Fibroblast of lung (primary cell): ENCODE data around the gene NAA30. TPM values are rescaled to one million over a fixed set of nuclear protein-coding genes. Genes with fewer than 3 reads are reported as not detected.

Source experiments
- DNase-seq, 2 donors: peaks; one replicate each; pipeline versions ENCODE4 v3.0.0 to v3.0.0-alpha.2; 2010; ENCODE audit warnings: low read depth in 2 of 2
- H2AFZ ChIP-seq: 2 replicates; pipeline ENCODE4 v1.5.1; 2012; ENCODE audit warnings: low read length, control low read depth, inconsistent platforms
- H3K27ac ChIP-seq: 2 replicates; pipeline ENCODE4 v1.5.1; 2011; ENCODE audit warnings: low read length, control low read depth; ENCODE audit not compliant: insufficient read depth
- H3K27me3 ChIP-seq: 2 replicates; pipeline ENCODE4 v1.5.1; 2011; ENCODE audit warnings: mild to moderate bottlenecking, low read length; ENCODE audit not compliant: control insufficient read depth, insufficient read depth
- H3K36me3 ChIP-seq: 2 replicates; pipeline ENCODE4 v1.5.1; 2011; ENCODE audit warnings: low read length; ENCODE audit not compliant: control insufficient read depth, insufficient read depth
- H3K4me1 ChIP-seq: 2 replicates; pipeline ENCODE4 v1.5.1; 2011; ENCODE audit warnings: low read length; ENCODE audit not compliant: control insufficient read depth, insufficient read depth; ENCODE audit errors: extremely low read depth
- H3K4me2 ChIP-seq: 2 replicates; pipeline ENCODE4 v1.5.1; 2011; ENCODE audit warnings: low read length, control low read depth; ENCODE audit not compliant: insufficient read depth; ENCODE audit errors: extremely low read depth
- H3K4me3 ChIP-seq, 4 experiments: fragments of 200-600 bp in 1 of 4; sonication (generic) in 1 of 4; replicated peaks in 1 of 4; 2 replicates each; pipeline ENCODE4 v1.5.1; 2011 to 2016; ENCODE audit warnings: low read length in 4 of 4, low read depth in 3 of 4, mild to moderate bottlenecking in 3 of 4, control low read depth in 2 of 4, inconsistent platforms in 1 of 4, mixed read lengths in 1 of 4; ENCODE audit not compliant: insufficient read depth in 1 of 4; ENCODE audit errors: control extremely low read depth in 1 of 4
- H3K79me2 ChIP-seq: 2 replicates; pipeline ENCODE4 v1.5.1; 2012; ENCODE audit warnings: mild to moderate bottlenecking, low read length, inconsistent platforms; ENCODE audit not compliant: control insufficient read depth, insufficient read depth
- H3K9ac ChIP-seq: 2 replicates; pipeline ENCODE4 v1.5.1; 2011; ENCODE audit warnings: mild to moderate bottlenecking, low read length, control low read depth; ENCODE audit not compliant: insufficient read depth
- H3K9me3 ChIP-seq: 2 replicates; pipeline ENCODE4 v1.5.1; 2012; ENCODE audit warnings: low read depth, low read length; ENCODE audit not compliant: control insufficient read depth, insufficient read depth
- H4K20me1 ChIP-seq: 2 replicates; pipeline ENCODE4 v1.5.1; 2011; ENCODE audit warnings: low read length; ENCODE audit not compliant: control insufficient read depth, insufficient read depth; ENCODE audit errors: extremely low read depth
- EZH2 ChIP-seq: IDR thresholded peaks from 2 replicates; pipeline ENCODE4 v1.5.1; 2012; ENCODE audit warnings: low read length, control low read depth, mild to moderate bottlenecking; ENCODE audit errors: missing control alignments
- polyA plus RNA-seq, 2 donors: library from polyadenylated mRNA; depleted of rRNA in 1 of 2; stranded (reverse) in 1 of 2; unstranded in 1 of 2; fragments of >200 nt; gene quantifications; 2 replicates each; pipeline ENCODE4 v1.2.1, GENCODE V29; 2011 to 2012; ENCODE audit warnings: missing spikeins in 1 of 2
- total RNA-seq: library from RNA; depleted of rRNA; stranded (reverse); fragments of >200 nt; gene quantifications from 2 replicates; pipeline ENCODE4 v1.2.1, GENCODE V29; 2014
- TF ChIP-seq, protein P1 (sequence below), 2 donors: IDR thresholded peaks in 1 of 2; conservative IDR thresholded peaks in 1 of 2; 1 replicate in 1 of 2; 2 replicates in 1 of 2; pipeline ENCODE4 v1.5.1; 2011 to 2012; ENCODE audit warnings: low read length in 2 of 2, control low read depth in 1 of 2, inconsistent platforms in 1 of 2, low read depth in 1 of 2, mild to moderate bottlenecking in 1 of 2

The NAA30 gene
- total and polyA plus RNA-seq, 2 donors (not counting 1 experiment from before 2014, with no cell fraction given) = 13.8 to 15.2 TPM

DNA sequence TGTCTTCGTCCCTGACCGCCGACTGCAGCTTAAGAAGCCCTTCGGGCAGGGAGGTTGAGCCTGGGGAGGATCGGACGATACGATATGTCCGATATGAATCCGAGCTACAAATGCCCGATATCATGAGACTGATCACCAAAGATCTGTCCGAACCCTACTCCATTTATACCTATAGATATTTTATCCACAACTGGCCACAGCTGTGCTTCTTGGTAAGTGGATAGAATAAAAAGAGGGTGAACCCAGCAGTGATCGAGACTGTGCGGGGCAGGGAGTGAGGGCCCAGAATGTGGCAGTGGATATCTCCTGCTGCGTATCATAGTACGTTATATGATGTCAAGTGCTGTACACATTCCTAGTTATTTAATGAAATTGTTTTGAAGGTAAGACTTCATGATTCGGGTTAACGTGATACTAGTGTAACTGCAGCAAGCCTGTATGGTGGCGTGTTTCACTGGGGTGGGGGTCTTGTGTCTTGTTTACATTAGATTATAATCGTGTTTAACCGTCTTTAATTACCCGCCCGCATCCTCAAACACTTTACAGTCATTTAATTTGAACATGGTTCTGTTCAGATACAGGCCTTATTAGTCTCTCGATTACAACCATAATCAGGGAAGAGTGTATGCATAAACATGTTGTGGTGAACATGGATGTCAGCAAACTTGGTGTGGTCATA is 1.3 kb downstream of the NAA30 start:
- no peak overlapping the region for H2AFZ ChIP-seq
- peaks cover 44% of the 10 kb centered on the region for H3K79me2 ChIP-seq

DNA sequence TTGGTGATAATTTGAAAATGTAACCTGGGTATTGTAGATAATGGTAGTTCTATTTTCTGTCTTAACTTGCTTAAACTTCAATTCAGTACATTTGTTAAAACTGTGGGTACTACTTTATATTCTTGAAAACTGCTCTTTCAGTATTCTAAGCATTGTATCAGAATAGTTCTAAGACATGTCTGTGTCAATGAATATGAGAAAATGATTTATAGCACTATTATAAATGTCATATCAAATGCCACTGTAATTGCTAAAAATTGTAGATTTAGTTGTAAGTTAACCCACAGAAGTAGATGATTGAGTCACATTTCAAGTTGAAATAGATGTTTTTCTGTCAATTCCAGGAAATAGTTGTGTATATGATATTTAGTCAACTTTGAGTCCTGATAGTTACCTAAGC is 2.4 kb downstream of the NAA30 start:
- H3K27ac ChIP-seq = no peak overlapping the region
- H3K9me3 ChIP-seq = no peaks in the 10 kb centered on the region
- no peak overlapping the region for H2AFZ ChIP-seq
- no peaks in the 10 kb centered on the region for H4K20me1 ChIP-seq
- TF ChIP-seq, protein P1, sequence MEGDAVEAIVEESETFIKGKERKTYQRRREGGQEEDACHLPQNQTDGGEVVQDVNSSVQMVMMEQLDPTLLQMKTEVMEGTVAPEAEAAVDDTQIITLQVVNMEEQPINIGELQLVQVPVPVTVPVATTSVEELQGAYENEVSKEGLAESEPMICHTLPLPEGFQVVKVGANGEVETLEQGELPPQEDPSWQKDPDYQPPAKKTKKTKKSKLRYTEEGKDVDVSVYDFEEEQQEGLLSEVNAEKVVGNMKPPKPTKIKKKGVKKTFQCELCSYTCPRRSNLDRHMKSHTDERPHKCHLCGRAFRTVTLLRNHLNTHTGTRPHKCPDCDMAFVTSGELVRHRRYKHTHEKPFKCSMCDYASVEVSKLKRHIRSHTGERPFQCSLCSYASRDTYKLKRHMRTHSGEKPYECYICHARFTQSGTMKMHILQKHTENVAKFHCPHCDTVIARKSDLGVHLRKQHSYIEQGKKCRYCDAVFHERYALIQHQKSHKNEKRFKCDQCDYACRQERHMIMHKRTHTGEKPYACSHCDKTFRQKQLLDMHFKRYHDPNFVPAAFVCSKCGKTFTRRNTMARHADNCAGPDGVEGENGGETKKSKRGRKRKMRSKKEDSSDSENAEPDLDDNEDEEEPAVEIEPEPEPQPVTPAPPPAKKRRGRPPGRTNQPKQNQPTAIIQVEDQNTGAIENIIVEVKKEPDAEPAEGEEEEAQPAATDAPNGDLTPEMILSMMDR (conservative IDR thresholded peaks at IDR 0.05 in 1 of 2, IDR thresholded peaks at IDR 0.05 in 1 of 2; ENCODE audit: low read depth in 1 of 2, low read length in 2 of 2) = no peak
- TF ChIP-seq EZH2 = no peak
- DNase-seq = no peak
- peaks cover 44% of the 10 kb centered on the region for H3K79me2 ChIP-seq
- H3K36me3 ChIP-seq = no peaks in the 10 kb centered on the region
- H3K27me3 ChIP-seq = no peaks in the 10 kb centered on the region
- H3K4me2 ChIP-seq = peak overlapping the region; percentile 96
- H3K9ac ChIP-seq = no peak overlapping the region
- H3K4me3 ChIP-seq = peak overlapping the region; percentile 77 to 94 (median 83)
- peaks cover 2% of the 10 kb centered on the region for H3K4me1 ChIP-seq

More for the DNA sequence above, 1.3 kb downstream of the NAA30 start:
- Histone ChIP-seq H3K36me3 (no peaks in the 10 kb centered on the region), H3K27me3 (no peaks in the 10 kb centered on the region), H3K4me1 (peaks cover 2% of the 10 kb centered on the region), H3K4me3 (peak overlapping the region; percentile 77 to 94 (median 83)), H3K9ac (peak overlapping the region; percentile 89), H3K9me3 (no peaks in the 10 kb centered on the region), H3K4me2 (peak overlapping the region; percentile 96), H3K27ac (peak overlapping the region; percentile 40), H4K20me1 (no peaks in the 10 kb centered on the region)
- TF ChIP-seq EZH2 = no peak
- TF ChIP-seq, protein P1 (conservative IDR thresholded peaks at IDR 0.05 in 1 of 2, IDR thresholded peaks at IDR 0.05 in 1 of 2; ENCODE audit: low read depth in 1 of 2, low read length in 2 of 2) = no peak
- peak in 1 of 2 donors; percentile 16 for DNase-seq

DNA sequence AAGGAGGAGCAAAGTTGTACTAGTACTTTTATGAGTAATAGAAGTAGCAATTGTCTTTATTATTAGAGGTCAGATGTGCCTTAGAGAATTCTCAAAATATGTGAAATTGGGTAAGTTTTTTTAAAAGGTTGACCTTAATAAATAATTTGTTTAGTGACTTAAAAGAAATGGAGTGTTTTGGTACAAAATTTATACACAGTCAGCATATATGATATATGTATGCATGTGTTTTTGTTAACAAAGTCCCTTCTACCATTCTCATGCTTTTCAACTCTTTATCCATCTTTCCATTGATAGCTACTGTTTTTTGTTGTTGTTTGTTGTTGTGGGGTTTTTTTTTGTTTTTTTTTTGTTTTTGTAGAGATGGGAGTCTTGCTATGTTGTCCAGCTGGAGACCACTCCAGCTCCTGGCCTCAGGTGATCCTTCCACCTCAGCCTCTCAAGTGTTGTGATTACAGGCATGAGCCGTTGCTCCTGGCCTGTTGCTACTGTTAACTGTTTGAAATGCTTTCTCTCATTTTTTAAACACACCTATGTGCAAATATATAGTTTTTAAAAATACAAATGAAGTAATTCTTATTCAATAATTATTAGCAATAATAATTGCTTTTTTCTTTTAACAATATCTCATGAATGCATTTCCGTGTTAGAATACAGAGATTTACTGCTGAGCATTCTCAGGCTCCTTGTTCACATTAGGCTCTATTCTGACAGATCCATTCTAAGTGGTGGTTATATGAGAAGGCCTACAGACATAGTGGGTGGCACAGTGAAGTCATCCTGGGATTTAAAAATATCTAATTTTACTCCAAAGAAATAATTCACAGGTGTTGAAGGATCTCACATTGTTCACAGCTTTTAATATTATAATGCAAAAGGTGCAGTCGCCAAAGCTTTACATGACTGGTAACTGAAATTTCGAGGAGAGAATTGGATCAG is 10.4 kb downstream of the NAA30 start:
- H2AFZ ChIP-seq = no peak overlapping the region
- H3K9ac ChIP-seq = no peak overlapping the region
- TF ChIP-seq, protein P1 (conservative IDR thresholded peaks at IDR 0.05 in 1 of 2, IDR thresholded peaks at IDR 0.05 in 1 of 2; ENCODE audit: low read depth in 1 of 2, low read length in 2 of 2) = no peak
- TF ChIP-seq EZH2 = no peak
- no peaks in the 10 kb centered on the region for H4K20me1 ChIP-seq
- no peak overlapping the region for H3K4me3 ChIP-seq
- no peaks in the 10 kb centered on the region for H3K27me3 ChIP-seq
- DNase-seq = no peak
- no peaks in the 10 kb centered on the region for H3K4me1 ChIP-seq
- H3K27ac ChIP-seq = no peak overlapping the region
- peaks cover 7% of the 10 kb centered on the region for H3K79me2 ChIP-seq
- H3K9me3 ChIP-seq = no peaks in the 10 kb centered on the region
- H3K4me2 ChIP-seq = no peak overlapping the region
- no peaks in the 10 kb centered on the region for H3K36me3 ChIP-seq
